Hematopoietic multipotent progenitor cell treated with erythropoietin and hydrocortisone succinate and interleukin-3 and kit ligand, for 15 days (in vitro differentiated cells): Measurements from ENCODE around the gene CCNI2.

Experiments used
- DNase-seq: peaks from one replicate; pipeline ENCODE4 v3.0.0-alpha.2; 2015; ENCODE audit warnings: low spot score

Gene CCNI2

DNA sequence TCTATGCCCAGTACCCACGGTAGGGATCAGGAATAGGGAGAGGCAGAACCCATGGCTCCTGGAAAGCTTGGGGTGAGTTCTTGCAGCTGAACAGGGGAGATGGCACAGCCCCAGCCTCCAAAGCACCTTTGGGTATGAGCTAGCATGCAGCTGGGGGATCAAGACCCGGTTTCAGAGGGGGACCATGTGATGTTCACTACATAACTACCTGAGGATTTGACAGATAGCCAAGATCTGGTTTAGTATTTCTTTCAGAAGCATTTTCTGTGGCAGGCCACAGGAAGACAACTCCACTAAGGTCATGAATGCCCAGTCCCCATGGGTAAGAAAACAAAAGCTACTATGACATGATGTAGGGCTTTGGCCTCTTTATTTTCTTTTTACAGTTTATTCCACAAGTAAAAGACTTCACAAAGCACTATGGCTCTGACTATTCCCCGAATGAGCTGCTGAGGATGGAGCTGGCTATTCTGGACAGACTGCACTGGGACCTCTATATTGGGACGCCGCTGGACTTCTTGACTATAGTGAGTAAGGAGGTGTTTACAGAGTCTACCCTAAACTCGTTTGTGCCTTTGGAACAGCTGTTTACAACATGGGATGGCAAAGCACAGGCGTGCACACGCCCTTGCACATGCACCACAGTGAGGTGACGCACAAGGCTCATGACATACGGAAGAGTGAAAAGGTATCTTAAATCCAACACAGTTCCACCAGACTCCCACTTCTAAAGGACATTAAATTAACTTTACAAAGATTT lies 3.4 kb downstream of the CCNI2 start:
- no peak for DNase-seq

- no peak for DNase-seq
These were observed 4.2 kb downstream of the CCNI2 start for GRCh38 chr5:132751444-132751843.

- no peak for DNase-seq
These were observed 4.8 kb downstream of the CCNI2 start for GRCh38 chr5:132751971-132752580.

DNA sequence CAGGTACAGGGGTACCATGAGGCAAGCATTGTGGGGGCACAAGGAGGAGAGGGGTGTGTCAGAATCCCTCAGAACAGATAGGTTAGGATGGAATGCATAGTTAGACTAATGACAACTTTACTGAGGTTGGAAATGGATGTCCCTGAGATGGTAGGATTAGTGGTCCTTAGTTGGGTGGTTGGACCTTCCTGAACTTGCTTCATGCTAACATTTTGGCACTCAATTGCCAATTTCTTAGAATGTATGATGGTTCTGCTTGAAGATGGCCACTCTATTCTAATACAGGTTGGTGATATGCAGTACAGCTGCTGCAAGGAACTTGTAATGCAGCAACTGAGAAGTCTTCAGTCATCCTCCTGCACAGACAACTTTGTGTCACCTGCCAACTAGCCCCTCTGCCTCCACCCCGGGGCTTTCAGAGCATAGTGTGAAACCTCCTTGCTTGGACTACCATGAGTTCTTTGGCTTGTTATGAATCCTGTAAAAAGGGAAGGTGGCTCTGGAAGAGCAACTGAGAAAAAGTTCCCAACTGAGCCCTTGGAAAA lies 5.4 kb downstream of the CCNI2 start:
- no peak for DNase-seq

GRCh38 chr5:132753135-132753987 lies 6.1 kb downstream of the CCNI2 start:
- no peak for DNase-seq

- DNase-seq, result no peak
These were observed 6.9 kb downstream of the CCNI2 start for GRCh38 chr5:132754111-132754510.

DNA sequence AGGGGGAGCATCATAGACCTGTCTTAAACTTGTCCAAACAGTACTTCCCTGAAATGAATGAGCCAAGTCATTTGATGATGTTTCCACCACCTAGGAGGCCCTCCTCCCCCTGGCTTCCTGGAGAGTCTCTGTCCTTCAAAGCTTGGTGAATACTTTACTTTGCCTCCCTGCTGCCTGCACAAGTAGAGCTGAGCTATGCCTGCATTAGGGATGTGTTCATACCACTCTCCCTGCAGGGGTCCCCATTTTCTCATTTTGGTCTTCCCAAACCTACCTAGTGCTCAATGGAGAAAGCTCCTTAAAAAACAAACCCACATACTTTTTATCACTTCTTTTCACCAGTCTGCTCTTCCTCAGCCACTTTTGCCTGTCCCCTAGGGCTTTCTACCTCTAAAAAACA lies 7.7 kb downstream of the CCNI2 start:
- no peak for DNase-seq

DNA sequence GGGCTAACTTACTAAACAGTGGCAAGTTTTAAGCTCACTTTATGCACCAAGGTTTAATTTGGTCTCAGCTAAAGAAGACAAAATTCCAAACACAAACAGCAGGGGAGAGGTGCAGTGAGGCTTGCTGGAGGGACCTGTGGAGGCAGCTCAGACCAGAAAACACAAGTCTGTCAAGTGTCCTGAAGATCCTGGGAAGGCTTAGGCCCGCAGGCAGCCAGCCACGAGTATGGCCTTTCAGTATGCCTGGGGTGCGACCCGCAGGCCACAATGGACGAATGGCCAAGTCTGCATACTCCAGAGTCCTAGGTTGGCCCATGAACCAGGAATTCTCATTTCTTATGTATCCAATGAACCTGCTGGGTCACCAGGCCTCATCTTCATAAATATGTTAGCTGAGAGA lies 9.3 kb downstream of the CCNI2 start:
- DNase-seq, result no peak

DNA sequence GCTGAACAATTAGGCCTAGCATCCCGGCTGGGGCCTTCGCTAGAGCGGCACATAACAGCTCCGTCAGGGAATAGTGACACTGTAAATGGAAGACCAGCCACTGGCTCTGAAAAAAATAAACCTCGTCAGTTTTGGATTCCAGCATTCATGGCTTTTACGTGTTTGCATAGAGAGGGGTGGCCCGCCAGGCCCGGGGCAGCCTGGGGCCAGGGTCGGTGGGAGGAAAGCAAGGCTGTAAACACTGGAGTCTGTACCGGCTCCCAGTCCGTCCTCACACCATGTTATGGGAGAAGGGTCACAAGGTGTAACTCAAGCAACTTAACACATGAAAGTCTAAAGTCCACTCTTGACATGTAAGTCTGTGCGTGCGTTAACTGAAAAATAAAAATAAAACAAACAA lies 11.2 kb downstream of the CCNI2 start:
- no peak for DNase-seq

DNA sequence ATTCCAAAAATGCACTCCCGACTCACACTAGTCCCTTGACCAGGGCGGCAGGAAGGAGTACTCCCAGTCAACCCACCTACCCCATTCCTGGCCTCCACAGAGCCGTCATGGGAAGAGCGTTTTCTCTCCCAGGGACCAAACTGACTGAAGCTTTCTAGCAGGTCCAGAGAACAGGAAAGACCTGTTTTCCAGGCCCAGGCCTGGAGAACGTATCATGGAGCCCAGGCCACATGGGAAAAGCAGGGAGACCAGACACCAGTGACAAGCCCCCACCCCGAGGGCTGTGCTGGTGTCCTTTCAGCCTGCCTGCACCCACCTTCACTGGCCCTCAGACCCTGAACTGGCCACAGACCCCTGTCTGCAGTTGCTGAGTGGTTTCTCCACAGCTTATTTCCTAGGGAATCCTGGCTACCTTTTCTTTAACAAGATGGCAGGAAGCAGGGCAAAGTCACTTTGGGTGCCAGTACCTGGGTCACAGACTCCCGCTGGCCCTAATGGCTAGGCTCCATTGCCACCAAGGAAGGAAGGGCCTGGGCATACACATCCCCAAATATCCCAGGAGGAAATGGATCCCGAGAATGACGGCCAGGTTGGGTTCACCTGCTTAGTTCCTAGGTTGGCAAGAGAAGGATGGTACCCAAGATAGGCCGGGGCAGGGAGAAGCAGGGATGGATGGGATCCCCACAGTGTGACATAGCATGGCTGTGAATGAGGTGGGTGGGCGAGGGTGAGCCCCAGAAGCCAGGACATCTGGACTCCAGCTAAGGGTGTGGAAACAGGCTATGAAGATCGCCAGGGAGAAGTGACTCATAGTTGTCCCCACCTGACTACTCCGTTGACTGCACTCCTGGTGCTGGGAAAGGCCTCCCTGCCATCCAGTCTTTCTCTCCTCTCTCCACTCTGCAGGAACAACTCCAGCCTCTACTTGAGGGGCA lies 12.2 kb downstream of the CCNI2 start:
- no peak for DNase-seq

- DNase-seq, result no peak
These were observed 12.8 kb downstream of the CCNI2 start for GRCh38 chr5:132760049-132760420.

DNA sequence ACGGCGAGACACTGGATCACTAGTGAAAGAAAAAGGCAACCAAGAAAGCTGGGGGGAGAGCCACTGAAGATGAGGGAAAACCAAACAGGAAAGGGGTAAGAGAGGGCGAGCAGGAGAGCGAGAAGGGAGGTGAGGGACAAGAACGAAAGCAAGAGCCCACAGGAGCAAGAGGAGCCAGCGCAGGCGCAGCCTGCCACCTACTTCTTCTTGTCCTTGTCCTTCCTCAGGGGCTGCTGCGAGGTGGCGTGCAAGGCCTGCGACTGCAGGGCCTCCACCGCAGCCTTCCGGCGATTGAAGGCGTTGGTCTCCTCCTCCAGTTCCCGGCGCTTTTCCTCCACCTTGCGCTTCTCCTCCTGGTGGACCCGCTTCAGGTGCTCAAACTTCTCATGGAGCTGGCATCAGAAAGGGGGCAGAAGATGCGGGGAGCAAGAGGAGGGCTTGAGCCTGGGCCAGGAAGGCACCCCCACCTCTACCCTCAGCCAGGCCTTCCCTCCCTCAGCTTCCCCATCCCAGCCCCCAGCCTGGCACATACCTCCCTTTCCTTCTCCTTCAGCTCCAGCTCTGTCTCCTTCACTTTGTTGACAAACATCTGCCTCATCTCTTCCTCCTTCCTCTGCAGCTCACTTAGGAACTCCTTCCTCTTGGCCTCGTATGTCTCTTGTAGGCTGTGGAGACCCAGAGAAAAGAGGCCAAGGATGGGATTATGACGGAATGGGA lies 13.5 kb downstream of the CCNI2 start:
- no peak for DNase-seq

DNA sequence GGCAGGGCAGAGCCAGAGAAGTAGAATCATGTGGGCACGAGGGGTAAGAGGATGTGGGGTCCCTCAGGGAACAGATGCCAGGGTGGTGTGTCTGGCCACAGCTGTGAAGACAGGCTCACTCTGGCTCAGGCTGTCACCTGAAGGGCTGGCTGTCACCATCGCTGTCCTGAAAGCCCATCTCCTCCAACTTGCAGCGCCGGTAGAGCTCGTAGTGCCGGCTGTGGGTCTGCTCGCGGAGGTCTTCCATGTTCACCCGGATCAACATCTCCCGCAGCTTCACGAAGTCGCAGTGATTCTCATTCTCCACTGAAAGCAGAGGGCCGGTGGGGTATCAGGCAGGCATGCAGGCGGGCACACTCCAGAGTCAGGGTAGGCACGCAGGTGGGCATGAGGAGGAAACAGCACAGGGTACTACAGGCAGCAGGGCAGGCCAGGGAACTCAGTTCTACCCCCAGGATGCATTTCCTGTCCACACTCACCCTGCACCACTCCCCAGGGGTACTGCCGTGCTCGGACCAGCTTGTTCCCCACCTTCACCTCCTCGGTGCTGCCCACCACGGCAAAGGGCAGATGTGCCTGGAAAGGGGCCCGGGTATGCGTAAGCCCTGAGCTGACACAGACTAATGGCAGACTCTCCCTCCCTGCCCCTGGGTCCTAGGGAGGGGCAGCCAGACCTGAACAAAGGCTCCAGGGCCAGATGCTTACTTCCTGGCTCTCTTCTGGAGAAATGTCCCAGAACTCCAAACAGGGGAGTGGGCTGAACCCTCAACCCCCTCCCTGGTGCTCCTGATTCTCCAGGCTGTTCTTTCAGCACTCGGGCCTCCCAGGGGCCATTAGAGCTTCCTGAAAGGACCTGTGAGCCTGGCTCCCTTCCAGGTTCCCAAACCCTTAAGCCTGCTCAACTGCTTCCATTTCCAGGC lies 14.4 kb downstream of the CCNI2 start:
- DNase-seq, result no peak

- DNase-seq, result no peak
These were observed 15.2 kb downstream of the CCNI2 start for GRCh38 chr5:132762246-132763000.

- DNase-seq, result no peak
These were observed 16.2 kb downstream of the CCNI2 start for GRCh38 chr5:132763181-132764036.

DNA sequence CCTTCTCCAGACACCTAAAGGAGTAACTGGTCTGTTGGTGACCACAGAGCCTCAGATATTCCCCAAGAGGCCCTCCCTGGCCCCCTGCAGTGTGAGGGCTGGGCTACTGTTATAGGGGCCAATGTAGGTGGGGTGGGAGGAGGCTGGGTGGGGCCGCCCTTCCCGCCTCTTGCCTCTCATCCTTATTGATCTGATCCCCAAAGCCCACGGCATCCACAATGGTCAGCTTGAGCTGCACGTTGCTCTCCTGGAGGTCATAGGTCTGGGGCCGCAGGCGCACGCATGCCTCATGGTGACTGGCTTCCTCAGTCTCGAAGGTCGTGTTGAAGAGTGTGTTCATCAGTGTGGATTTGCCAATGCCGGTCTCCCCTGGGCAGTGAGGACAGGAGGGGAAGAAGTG lies 16.8 kb downstream of the CCNI2 start:
- no peak for DNase-seq

DNA sequence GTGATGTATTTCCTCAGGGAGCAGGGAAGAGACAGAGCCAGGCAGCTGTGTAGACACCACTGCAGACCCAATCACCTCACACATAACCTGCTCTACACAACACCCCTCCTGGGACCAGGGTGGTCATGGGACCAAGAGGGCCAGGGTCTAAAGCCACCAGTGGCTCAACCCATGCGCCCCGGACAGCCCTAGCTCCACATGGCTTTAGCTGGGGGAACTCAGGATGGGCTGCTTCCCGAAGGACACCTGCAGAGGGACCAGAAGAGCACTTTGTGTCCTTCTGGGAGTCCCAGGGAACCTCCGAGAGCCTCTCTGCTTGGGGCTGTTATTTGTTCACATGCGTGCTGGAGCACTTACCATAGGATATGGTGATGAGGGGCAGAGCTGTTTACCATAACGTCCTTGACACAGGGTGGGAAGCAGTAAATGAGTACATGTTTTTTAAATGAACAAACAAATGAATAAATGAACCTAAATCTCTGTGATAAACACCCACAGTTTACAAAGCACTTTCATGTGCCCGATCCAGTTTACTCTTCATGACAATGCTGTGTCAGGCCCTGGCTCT lies 17.5 kb downstream of the CCNI2 start:
- no peak for DNase-seq
